A549 (cell line): ENCODE measurements around the gene CMIP.

Experiments
- CBX2 ChIP-seq: fragments of 200-600 bp; sonication (generic); IDR thresholded peaks from 2 replicates; pipeline ENCODE4 v1.6.1; 2016; ENCODE audit warnings: low read depth, mild to moderate bottlenecking, borderline replicate concordance
- EP300 ChIP-seq, 2 experiments: fragments of >200 bp; sonication (Bioruptor Twin); formaldehyde crosslinking; IDR thresholded peaks; 2 replicates in 1 of 2; 3 replicates in 1 of 2; pipeline ENCODE4 v1.6.1; 2016 to 2017
- ESRRA ChIP-seq: fragments of 150-350 bp; IDR thresholded peaks from 2 replicates; pipeline ENCODE4 v1.6.1; 2014; ENCODE audit warnings: mild to moderate bottlenecking, low read length, borderline replicate concordance
- HDAC2 ChIP-seq: fragments of 200-600 bp; sonication (generic); IDR thresholded peaks from 2 replicates; pipeline ENCODE4 v1.6.1; 2016
- JUNB ChIP-seq: fragments of >200 bp; sonication (Bioruptor Twin); formaldehyde crosslinking; IDR thresholded peaks from 2 replicates; pipeline ENCODE4 v1.6.1; 2016
- PHF8 ChIP-seq: fragments of 200-600 bp; sonication (generic); IDR thresholded peaks from 2 replicates; pipeline ENCODE4 v1.6.1; 2016; ENCODE audit warnings: low read depth, mild to moderate bottlenecking, antibody characterized with exemption, moderate library complexity, borderline replicate concordance
- POLR2A ChIP-seq: IDR thresholded peaks from 2 replicates; pipeline ENCODE4 v1.6.1; 2012; ENCODE audit warnings: mild to moderate bottlenecking, low read length
- POLR2AphosphoS2 ChIP-seq: conservative IDR thresholded peaks from 2 replicates; pipeline ENCODE4 v1.6.1; 2012; ENCODE audit warnings: low read length, improper control_type of control experiment, inconsistent platforms
- TF ChIP-seq, protein P1 (sequence below): fragments of >200 bp; sonication (Bioruptor Twin); formaldehyde crosslinking; IDR thresholded peaks from 3 replicates; pipeline ENCODE4 v1.5.1; 2016

DNA sequence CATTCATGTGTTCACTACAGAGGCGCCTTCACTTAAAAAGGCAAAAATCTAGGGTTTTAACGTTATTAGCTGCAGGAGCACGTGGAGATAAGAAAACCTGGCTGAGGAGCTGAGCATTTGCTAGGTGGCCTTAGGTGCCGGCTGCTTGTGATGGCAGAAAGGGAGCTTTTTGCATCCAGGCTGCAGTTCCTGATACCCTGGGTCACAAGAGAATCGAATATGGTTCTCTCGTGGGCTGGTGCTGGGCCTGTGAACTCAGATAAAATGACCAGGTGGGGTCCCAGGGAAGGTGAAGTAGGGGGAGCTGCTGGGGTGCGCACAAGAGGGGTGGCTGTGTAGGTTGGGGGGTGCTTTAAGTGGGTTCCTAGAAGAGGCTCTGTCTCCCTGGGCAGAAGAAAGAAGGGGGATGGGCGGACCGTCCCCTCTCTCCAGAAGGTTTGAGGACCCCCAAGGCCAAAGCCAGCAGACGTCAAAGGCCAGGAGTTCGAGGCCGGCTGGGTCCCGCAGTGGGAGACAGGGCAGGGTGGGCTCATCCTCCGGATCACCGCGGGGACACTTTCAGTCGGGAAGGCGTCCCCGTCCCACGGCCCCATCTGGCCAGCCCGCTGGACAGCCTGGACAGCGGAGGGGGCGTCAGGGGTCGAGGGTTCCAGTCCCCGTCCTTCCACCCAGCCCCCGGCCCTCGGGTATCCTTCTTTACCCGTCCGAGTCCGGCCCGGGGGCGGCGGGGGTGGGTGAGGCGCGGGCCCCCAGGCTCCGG, 740 bp upstream of the CMIP start:
- TF ChIP-seq EP300 (IDR thresholded peaks at IDR 0.05) (no peak), CBX2 (no peak), JUNB (no peak), POLR2AphosphoS2 (no peak), POLR2A (no peak), HDAC2 (no peak), ESRRA (no peak), PHF8 (peak; percentile 26; the same call in 1 of the 2 replicates)
- TF ChIP-seq, protein P1, sequence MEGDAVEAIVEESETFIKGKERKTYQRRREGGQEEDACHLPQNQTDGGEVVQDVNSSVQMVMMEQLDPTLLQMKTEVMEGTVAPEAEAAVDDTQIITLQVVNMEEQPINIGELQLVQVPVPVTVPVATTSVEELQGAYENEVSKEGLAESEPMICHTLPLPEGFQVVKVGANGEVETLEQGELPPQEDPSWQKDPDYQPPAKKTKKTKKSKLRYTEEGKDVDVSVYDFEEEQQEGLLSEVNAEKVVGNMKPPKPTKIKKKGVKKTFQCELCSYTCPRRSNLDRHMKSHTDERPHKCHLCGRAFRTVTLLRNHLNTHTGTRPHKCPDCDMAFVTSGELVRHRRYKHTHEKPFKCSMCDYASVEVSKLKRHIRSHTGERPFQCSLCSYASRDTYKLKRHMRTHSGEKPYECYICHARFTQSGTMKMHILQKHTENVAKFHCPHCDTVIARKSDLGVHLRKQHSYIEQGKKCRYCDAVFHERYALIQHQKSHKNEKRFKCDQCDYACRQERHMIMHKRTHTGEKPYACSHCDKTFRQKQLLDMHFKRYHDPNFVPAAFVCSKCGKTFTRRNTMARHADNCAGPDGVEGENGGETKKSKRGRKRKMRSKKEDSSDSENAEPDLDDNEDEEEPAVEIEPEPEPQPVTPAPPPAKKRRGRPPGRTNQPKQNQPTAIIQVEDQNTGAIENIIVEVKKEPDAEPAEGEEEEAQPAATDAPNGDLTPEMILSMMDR: no peak
